Endodermal cell (in vitro differentiated cells): ENCODE data around the gene OPCML. TPM values are rescaled to one million over a fixed set of nuclear protein-coding genes. Genes with fewer than 3 reads are reported as not detected.
A peak's percentile ranks its signal among the peaks of the same experiment; 100 is the strongest.

Source experiments
- DNase-seq: peaks from one replicate; pipeline ENCODE4 v3.0.0-alpha.2; 2017
- H3K27ac ChIP-seq: 2 replicates; pipeline ENCODE4 v1.5.1; 2013; ENCODE audit warnings: mild to moderate bottlenecking, low read depth, low read length, moderate library complexity
- H3K27me3 ChIP-seq: 2 replicates; pipeline ENCODE4 v1.6.1; 2013; ENCODE audit warnings: mild to moderate bottlenecking, low read length, moderate library complexity; ENCODE audit not compliant: insufficient read depth, control insufficient read depth, poor library complexity, severe bottlenecking
- H3K36me3 ChIP-seq: 2 replicates; pipeline ENCODE4 v1.7.0; 2013; ENCODE audit warnings: mild to moderate bottlenecking, low read length, moderate library complexity; ENCODE audit not compliant: control insufficient read depth, insufficient read depth
- H3K4me1 ChIP-seq: one replicate; pipeline ENCODE4 v1.7.0; 2013; ENCODE audit warnings: low read length; ENCODE audit not compliant: control insufficient read depth, insufficient read depth
- H3K4me3 ChIP-seq: 2 replicates; pipeline ENCODE4 v1.5.1; 2013; ENCODE audit warnings: mild to moderate bottlenecking, low read length, moderate library complexity
- H3K9ac ChIP-seq: 2 replicates; pipeline ENCODE4 v1.6.1; 2013; ENCODE audit warnings: mild to moderate bottlenecking, low read length, moderate library complexity; ENCODE audit not compliant: poor library complexity, severe bottlenecking; ENCODE audit errors: extremely low read depth
- H3K9me3 ChIP-seq: 2 replicates; pipeline ENCODE4 v1.6.1; 2013; ENCODE audit warnings: mild to moderate bottlenecking, low read length, moderate library complexity; ENCODE audit not compliant: control insufficient read depth
- H3K27ac Mint-ChIP-seq: 2 replicates; pipeline ENCODE4 v1.8.0; 2020; ENCODE audit warnings: mixed read lengths
- H3K27me3 Mint-ChIP-seq: 2 replicates; pipeline ENCODE4 v1.8.0; 2021; ENCODE audit warnings: mild to moderate bottlenecking, mixed read lengths; ENCODE audit not compliant: insufficient read depth
- H3K36me3 Mint-ChIP-seq: 2 replicates; pipeline ENCODE4 v1.8.0; 2020; ENCODE audit warnings: low read depth, mixed read lengths
- H3K4me1 Mint-ChIP-seq: 2 replicates; pipeline ENCODE4 v1.8.0; 2020; ENCODE audit warnings: mixed read lengths
- H3K4me3 Mint-ChIP-seq: 2 replicates; pipeline ENCODE4 v1.8.0; 2020; ENCODE audit warnings: mild to moderate bottlenecking, moderate library complexity, mixed read lengths
- H3K9me3 Mint-ChIP-seq: 2 replicates; pipeline ENCODE4 v1.8.0; 2020; ENCODE audit warnings: mild to moderate bottlenecking, mixed read lengths
- CTCF ChIP-seq: fragments of 200-600 bp; sonication (generic); conservative IDR thresholded peaks from 2 replicates; pipeline ENCODE4 v1.5.0; 2021; ENCODE audit warnings: antibody characterized with exemption, mild to moderate bottlenecking
- WGBS, 2 experiments: methylation state at CpG; one replicate each; pipeline versions ENCODE4 v1.1.5 to v1.1.7; 2013; ENCODE audit warnings: missing lambda C conversion rate in 2 of 2, mixed read lengths in 1 of 2; ENCODE audit not compliant: insufficient coverage in 1 of 2, insufficient read length in 1 of 2; 5-methylcytosine and 5-hydroxymethylcytosine counted together
- total RNA-seq, 2 donors: library from RNA; stranded (reverse); fragmentation: NEBNext Ultra II Directional in 1 of 2; extraction: Animal tissue kit (Norgen Biotek cat#: 25700) in 1 of 2; gene quantifications; 2 replicates in 1 of 2; 3 replicates in 1 of 2; pipeline ENCODE4 v1.2.1, GENCODE V29; 2021

The OPCML gene
- total RNA-seq, 2 donors from 2014 or later, result 0.49 to 0.86 TPM

- peaks cover 18% of the 10 kb centered on the region for H3K4me1 ChIP-seq
- Mint-ChIP-seq H3K9me3 (no peaks in the 10 kb centered on the region), H3K36me3 (no peaks in the 10 kb centered on the region), H3K4me3 (no peak overlapping the region), H3K27ac (no peak overlapping the region), H3K4me1 (peaks cover 7% of the 10 kb centered on the region), H3K27me3 (no peaks in the 10 kb centered on the region)
- no peak overlapping the region for H3K4me3 ChIP-seq
- H3K36me3 ChIP-seq, result no peaks in the 10 kb centered on the region
- WGBS, 2 experiments, result 87 to 92% methylated on average over 3 of the region's 3 CpGs
- no peak for TF ChIP-seq CTCF
- DNase-seq, result no peak
- H3K27me3 ChIP-seq, result no peaks in the 10 kb centered on the region
- no peak overlapping the region for H3K9ac ChIP-seq
- H3K9me3 ChIP-seq, result peaks cover 4% of the 10 kb centered on the region
- H3K27ac ChIP-seq, result no peak overlapping the region
Observed at GRCh38 chr11:132463295-132464002, 1068.9 kb downstream of the OPCML start.

GRCh38 chr11:132459736-132460135 is 1072.6 kb downstream of the OPCML start:
- Histone ChIP-seq H3K27ac (no peak overlapping the region), H3K9me3 (no peaks in the 10 kb centered on the region), H3K4me3 (no peak overlapping the region), H3K27me3 (no peaks in the 10 kb centered on the region), H3K4me1 (peaks cover 4% of the 10 kb centered on the region), H3K9ac (no peak overlapping the region), H3K36me3 (no peaks in the 10 kb centered on the region)
- H3K4me1 Mint-ChIP-seq, result peaks cover 16% of the 10 kb centered on the region
- H3K27ac Mint-ChIP-seq, result no peak overlapping the region
- H3K27me3 Mint-ChIP-seq, result no peaks in the 10 kb centered on the region
- DNase-seq, result peak; percentile 13
- 93% methylated on average over 1 of the region's 1 CpG; no CpG with 5 or more reads in 1 of the 2 experiments for WGBS, 2 experiments
- H3K36me3 Mint-ChIP-seq, result no peaks in the 10 kb centered on the region
- TF ChIP-seq CTCF, result no peak
- H3K9me3 Mint-ChIP-seq, result no peaks in the 10 kb centered on the region
- H3K4me3 Mint-ChIP-seq, result no peak overlapping the region

DNA sequence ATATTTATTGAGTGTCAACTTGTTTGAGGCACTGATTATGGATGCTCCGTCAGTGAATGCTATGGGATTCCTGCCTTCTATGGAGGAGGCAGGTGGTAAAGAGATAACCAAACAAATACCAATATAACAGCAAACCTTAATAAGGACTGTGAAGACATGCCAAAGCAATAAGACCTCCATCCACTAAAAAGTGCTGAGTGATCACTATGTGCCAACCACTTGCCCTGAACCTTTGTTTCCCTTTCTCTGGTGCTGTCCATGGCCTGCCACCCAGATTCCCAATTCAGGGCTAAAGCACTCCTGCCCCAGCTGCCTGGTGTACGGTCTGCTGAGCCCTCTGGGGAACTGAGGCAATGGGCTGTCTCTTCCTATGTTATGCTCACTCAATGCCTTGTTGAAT is 1074.9 kb downstream of the OPCML start:
- Histone ChIP-seq H3K9me3 (no peaks in the 10 kb centered on the region), H3K27ac (no peak overlapping the region), H3K27me3 (no peaks in the 10 kb centered on the region), H3K9ac (no peak overlapping the region), H3K4me1 (peaks cover 4% of the 10 kb centered on the region), H3K36me3 (no peaks in the 10 kb centered on the region), H3K4me3 (no peak overlapping the region)
- Mint-ChIP-seq H3K27me3 (no peaks in the 10 kb centered on the region), H3K4me3 (no peak overlapping the region), H3K36me3 (no peaks in the 10 kb centered on the region), H3K9me3 (no peaks in the 10 kb centered on the region), H3K4me1 (peaks cover 21% of the 10 kb centered on the region), H3K27ac (no peak overlapping the region)
- TF ChIP-seq CTCF, result no peak
- 88 to 100% methylated on average over 1 to 2 of the region's 2 CpGs for WGBS, 2 experiments
- no peak for DNase-seq
